ENCODE results near the gene ZIC1. TPM values are rescaled to one million over a fixed set of nuclear protein-coding genes. Genes with fewer than 3 reads are reported as not detected.

ZIC1 gene
- total and polyA plus RNA-seq, 2 experiments from 2014 or later: 0.21 to 0.95 TPM

- peaks cover 97% of the 10 kb centered on the region for H3K27me3 Mint-ChIP-seq (ENCODE audit: insufficient read depth, low read depth, poor library complexity)
- TF ChIP-seq EZH2 (IDR thresholded peaks at IDR 0.05; ENCODE audit: low read depth, unreplicated experiment) (peak; percentile 84), JUNB (IDR thresholded peaks at IDR 0.05; ENCODE audit: unreplicated experiment) (no peak), ZNF331 (CRISPR knock-in tag; IDR thresholded peaks at IDR 0.05; ENCODE audit: low read depth) (no peak), NANOG (IDR thresholded peaks at IDR 0.05; ENCODE audit: borderline replicate concordance) (no peak), POLR2AphosphoS5 (IDR thresholded peaks at IDR 0.05; ENCODE audit: low read depth) (no peak), ETS1 (IDR thresholded peaks at IDR 0.05) (no peak), STAT1 (IDR thresholded peaks at IDR 0.05; ENCODE audit: unreplicated experiment) (no peak), REST (IDR thresholded peaks at IDR 0.05; ENCODE audit: unreplicated experiment) (no peak), EZH2phosphoT487 (IDR thresholded peaks at IDR 0.05; ENCODE audit: unreplicated experiment) (peak; percentile 94), CREB1 (CRISPR knock-in tag; IDR thresholded peaks at IDR 0.05; ENCODE audit: low read depth) (no peak), ZNF114 (CRISPR knock-in tag; IDR thresholded peaks at IDR 0.05) (no peak)
- TF ChIP-seq, protein P1, sequence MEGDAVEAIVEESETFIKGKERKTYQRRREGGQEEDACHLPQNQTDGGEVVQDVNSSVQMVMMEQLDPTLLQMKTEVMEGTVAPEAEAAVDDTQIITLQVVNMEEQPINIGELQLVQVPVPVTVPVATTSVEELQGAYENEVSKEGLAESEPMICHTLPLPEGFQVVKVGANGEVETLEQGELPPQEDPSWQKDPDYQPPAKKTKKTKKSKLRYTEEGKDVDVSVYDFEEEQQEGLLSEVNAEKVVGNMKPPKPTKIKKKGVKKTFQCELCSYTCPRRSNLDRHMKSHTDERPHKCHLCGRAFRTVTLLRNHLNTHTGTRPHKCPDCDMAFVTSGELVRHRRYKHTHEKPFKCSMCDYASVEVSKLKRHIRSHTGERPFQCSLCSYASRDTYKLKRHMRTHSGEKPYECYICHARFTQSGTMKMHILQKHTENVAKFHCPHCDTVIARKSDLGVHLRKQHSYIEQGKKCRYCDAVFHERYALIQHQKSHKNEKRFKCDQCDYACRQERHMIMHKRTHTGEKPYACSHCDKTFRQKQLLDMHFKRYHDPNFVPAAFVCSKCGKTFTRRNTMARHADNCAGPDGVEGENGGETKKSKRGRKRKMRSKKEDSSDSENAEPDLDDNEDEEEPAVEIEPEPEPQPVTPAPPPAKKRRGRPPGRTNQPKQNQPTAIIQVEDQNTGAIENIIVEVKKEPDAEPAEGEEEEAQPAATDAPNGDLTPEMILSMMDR (conservative IDR thresholded peaks at IDR 0.05; ENCODE audit: low read depth in 2 of 2): no peak
- H3K36me3 Mint-ChIP-seq (ENCODE audit: low read depth): no peaks in the 10 kb centered on the region
- peak overlapping the region; percentile 76 for H3K4me3 Mint-ChIP-seq
- H3K36me3 ChIP-seq (ENCODE audit: insufficient read depth): no peaks in the 10 kb centered on the region
- peak overlapping the region; percentile 81 for H3K4me3 ChIP-seq
- peaks cover 65% of the 10 kb centered on the region for H3K4me1 ChIP-seq (ENCODE audit: insufficient read depth)
- peaks cover 6% of the 10 kb centered on the region; the same call in 1 of the 2 replicates for H3K9me2 ChIP-seq (ENCODE audit: insufficient read depth)
- H3K9me3 Mint-ChIP-seq: peaks cover 4% of the 10 kb centered on the region; the same call in 2 of the 3 replicates
- DNase-seq (ENCODE audit: low spot score) (peak; percentile 73), ATAC-seq (peak; percentile 3)
- peaks cover 49% of the 10 kb centered on the region for H3F3A ChIP-seq (replicated peaks; ENCODE audit: low read depth)
- H4K20me1 ChIP-seq (replicated peaks; ENCODE audit: insufficient read depth): peaks cover 7% of the 10 kb centered on the region; the same call in 1 of the 2 replicates
- H3K4me2 ChIP-seq: peak overlapping the region; percentile 93
- no peaks in the 10 kb centered on the region for H3K79me2 ChIP-seq (replicated peaks; ENCODE audit: insufficient read depth)
- peaks cover 100% of the 10 kb centered on the region for H3K27me3 ChIP-seq (ENCODE audit: insufficient read depth)
- peaks cover 62% of the 10 kb centered on the region for H3K4me1 Mint-ChIP-seq
- no peak overlapping the region for H3K27ac Mint-ChIP-seq
- no peak overlapping the region for H3K27ac ChIP-seq (ENCODE audit: low read depth)
- H2AFZ ChIP-seq: peak overlapping the region; percentile 88; the same call in 1 of the 2 replicates
Observed at GRCh38 chr3:147395899-147396711, 13.1 kb upstream of the ZIC1 start.
